GM19467 (cell line): Measurements from ENCODE around the gene TUBGCP6.
"Not testable (repeated sequence)": the region's sequence is repeated elsewhere in the genome, so short reads cannot be mapped to it uniquely, and the experiment has no call there.

Experiments
- ATAC-seq: cut with Tn5 transposase; IDR thresholded peaks from one replicate; pipeline ENCODE4 v1.9.1; 2021; ENCODE audit warnings: mild to moderate bottlenecking, moderate library complexity; ENCODE audit not compliant: unreplicated experiment

The TUBGCP6 gene

GRCh38 chr22:50215297-50216054 lies 29.3 kb downstream of the TUBGCP6 start:
- no peak for ATAC-seq

GRCh38 chr22:50213263-50213662 lies 31.6 kb downstream of the TUBGCP6 start:
- ATAC-seq = no peak

GRCh38 chr22:50211147-50211546 lies 33.7 kb downstream of the TUBGCP6 start:
- no peak for ATAC-seq

GRCh38 chr22:50210378-50211139 lies 34.3 kb downstream of the TUBGCP6 start:
- no peak for ATAC-seq

GRCh38 chr22:50209893-50210292 lies 34.9 kb downstream of the TUBGCP6 start:
- ATAC-seq = no peak

GRCh38 chr22:50208939-50209892 lies 35.6 kb downstream of the TUBGCP6 start:
- no peak for ATAC-seq

- no peak for ATAC-seq
These were observed 36.3 kb downstream of the TUBGCP6 start for GRCh38 chr22:50208430-50208938.

GRCh38 chr22:50207383-50208140 lies 37.3 kb downstream of the TUBGCP6 start:
- ATAC-seq = no peak

- no peak for ATAC-seq
These were observed 38.2 kb downstream of the TUBGCP6 start for GRCh38 chr22:50206599-50206998.

- ATAC-seq = no peak
These were observed 38.8 kb downstream of the TUBGCP6 start for GRCh38 chr22:50205781-50206569.

GRCh38 chr22:50204998-50205397 lies 39.8 kb downstream of the TUBGCP6 start:
- ATAC-seq = not testable (repeated sequence)

GRCh38 chr22:50204571-50204970 lies 40.3 kb downstream of the TUBGCP6 start:
- ATAC-seq = no peak

GRCh38 chr22:50203288-50203687 lies 41.5 kb downstream of the TUBGCP6 start:
- ATAC-seq = no peak

- no peak for ATAC-seq
These were observed 42.6 kb downstream of the TUBGCP6 start for GRCh38 chr22:50202130-50202666.

GRCh38 chr22:50201191-50202129 lies 43.4 kb downstream of the TUBGCP6 start:
- peak; percentile 22 for ATAC-seq

- peak; percentile 57 for ATAC-seq
These were observed 44.2 kb downstream of the TUBGCP6 start, which contains the start of gene SELENOO for GRCh38 chr22:50200461-50201190. Gene SELENOO (plus strand): TSS chr22:50201011. CDS start chr22:50201037, 26 bp downstream.

- peak; percentile 3 for ATAC-seq
These were observed 44.9 kb downstream of the TUBGCP6 start for GRCh38 chr22:50199829-50200460.
